ENCODE data around the gene MRGPRX2. TPM values are rescaled to one million over a fixed set of nuclear protein-coding genes. Genes with fewer than 3 reads are reported as not detected.

The MRGPRX2 gene
- total RNA-seq, 1 experiment from 2014 or later: not detected

DNA sequence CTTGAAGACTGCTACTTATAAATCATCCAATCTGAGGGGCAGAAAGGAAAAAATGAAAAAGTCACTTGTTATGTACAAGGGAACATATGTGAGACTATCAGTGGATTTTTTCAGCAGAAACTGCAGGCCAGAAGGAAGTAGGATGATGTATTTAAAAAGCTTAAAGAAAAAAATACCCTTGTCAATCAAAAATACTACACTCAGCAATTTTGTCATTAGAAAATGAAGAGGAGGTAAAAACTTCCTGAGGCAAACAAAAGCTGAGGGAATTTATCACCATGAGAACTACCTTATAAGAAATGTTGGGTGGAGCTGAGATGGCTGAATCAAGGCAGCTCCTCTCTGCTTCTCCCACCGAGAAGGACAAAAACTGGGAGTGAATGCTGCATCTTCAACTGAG, 21.1 kb downstream of the MRGPRX2 start:
- BruUV-seq (replicated peaks): no TSS peak
- no peak for DNase-seq
- Histone ChIP-seq H3K4me3 (ENCODE audit: low read depth, low read length) (no peak overlapping the region), H3K27me3 (replicated peaks; ENCODE audit: control insufficient read depth, insufficient read depth, low read length) (no peaks in the 10 kb centered on the region), H3K9me3 (0 out of 2 replicates have a peak, but pooled peaks cover 3% of the 10 kb centered on the region), H3K4me1 (no peaks in the 10 kb centered on the region), H3K36me3 (ENCODE audit: control insufficient read depth, insufficient read depth, low read length) (no peaks in the 10 kb centered on the region)
- H3K27ac Mint-ChIP-seq (ENCODE audit: unreplicated experiment): no peak overlapping the region
- peaks cover 7% of the 10 kb centered on the region for H3K27me3 Mint-ChIP-seq (ENCODE audit: insufficient read depth, unreplicated experiment)
- H3K36me3 Mint-ChIP-seq (ENCODE audit: insufficient read depth, unreplicated experiment): no peaks in the 10 kb centered on the region
- TF ChIP-seq, protein P1, sequence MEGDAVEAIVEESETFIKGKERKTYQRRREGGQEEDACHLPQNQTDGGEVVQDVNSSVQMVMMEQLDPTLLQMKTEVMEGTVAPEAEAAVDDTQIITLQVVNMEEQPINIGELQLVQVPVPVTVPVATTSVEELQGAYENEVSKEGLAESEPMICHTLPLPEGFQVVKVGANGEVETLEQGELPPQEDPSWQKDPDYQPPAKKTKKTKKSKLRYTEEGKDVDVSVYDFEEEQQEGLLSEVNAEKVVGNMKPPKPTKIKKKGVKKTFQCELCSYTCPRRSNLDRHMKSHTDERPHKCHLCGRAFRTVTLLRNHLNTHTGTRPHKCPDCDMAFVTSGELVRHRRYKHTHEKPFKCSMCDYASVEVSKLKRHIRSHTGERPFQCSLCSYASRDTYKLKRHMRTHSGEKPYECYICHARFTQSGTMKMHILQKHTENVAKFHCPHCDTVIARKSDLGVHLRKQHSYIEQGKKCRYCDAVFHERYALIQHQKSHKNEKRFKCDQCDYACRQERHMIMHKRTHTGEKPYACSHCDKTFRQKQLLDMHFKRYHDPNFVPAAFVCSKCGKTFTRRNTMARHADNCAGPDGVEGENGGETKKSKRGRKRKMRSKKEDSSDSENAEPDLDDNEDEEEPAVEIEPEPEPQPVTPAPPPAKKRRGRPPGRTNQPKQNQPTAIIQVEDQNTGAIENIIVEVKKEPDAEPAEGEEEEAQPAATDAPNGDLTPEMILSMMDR (IDR thresholded peaks at IDR 0.05; ENCODE audit: insufficient read depth in 1 of 2, low read depth in 1 of 2, low read length in 1 of 2, severe bottlenecking in 1 of 2, unreplicated experiment in 1 of 2): no peak
- no peak overlapping the region for H3K4me3 Mint-ChIP-seq (ENCODE audit: unreplicated experiment)
- peaks cover 6% of the 10 kb centered on the region for H3K4me1 Mint-ChIP-seq (ENCODE audit: low read depth, unreplicated experiment)
- ChIA-PET POLR2A (no interaction called here), CTCF (no interaction called here)
- peaks cover 23% of the 10 kb centered on the region for H3K9me3 Mint-ChIP-seq (ENCODE audit: unreplicated experiment)
- intact Hi-C loops (cut with micrococcal nuclease; ENCODE audit: unreplicated experiment): no loop called here

DNA sequence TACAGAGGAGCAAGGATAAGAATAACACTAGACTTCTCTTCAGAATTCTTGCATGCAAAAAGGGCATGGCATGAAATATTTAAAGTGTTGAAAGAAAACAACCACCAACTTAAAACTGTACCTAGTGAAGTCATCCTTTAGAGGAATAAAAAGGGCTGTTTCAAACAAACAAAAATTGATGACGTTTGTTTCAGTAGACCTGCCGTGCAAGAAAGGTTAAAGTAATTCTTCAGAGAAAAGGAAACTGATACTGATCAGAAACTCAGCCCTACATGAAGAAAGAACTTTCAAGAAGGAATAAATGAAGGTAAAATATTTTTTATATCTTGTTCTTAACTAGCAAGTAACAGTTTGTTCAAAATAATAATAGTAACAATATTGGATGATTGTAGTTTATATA, 27.5 kb downstream of the MRGPRX2 start:
- Mint-ChIP-seq H3K4me1 (ENCODE audit: low read depth, unreplicated experiment) (no peaks in the 10 kb centered on the region), H3K36me3 (ENCODE audit: insufficient read depth, unreplicated experiment) (no peaks in the 10 kb centered on the region), H3K4me3 (ENCODE audit: unreplicated experiment) (no peak overlapping the region), H3K27ac (ENCODE audit: unreplicated experiment) (no peak overlapping the region), H3K27me3 (ENCODE audit: insufficient read depth, unreplicated experiment) (peaks cover 7% of the 10 kb centered on the region), H3K9me3 (ENCODE audit: unreplicated experiment) (no peaks in the 10 kb centered on the region)
- intact Hi-C loops (cut with micrococcal nuclease; ENCODE audit: unreplicated experiment): no loop called here
- Histone ChIP-seq H3K4me3 (ENCODE audit: low read depth, low read length) (no peak overlapping the region), H3K27me3 (replicated peaks; ENCODE audit: control insufficient read depth, insufficient read depth, low read length) (no peaks in the 10 kb centered on the region), H3K36me3 (ENCODE audit: control insufficient read depth, insufficient read depth, low read length) (no peaks in the 10 kb centered on the region), H3K9me3 (no peaks in the 10 kb centered on the region), H3K4me1 (no peaks in the 10 kb centered on the region)
- no peak for DNase-seq
- ChIA-PET POLR2A (no interaction called here), CTCF (no interaction called here)
- TF ChIP-seq, protein P1 (IDR thresholded peaks at IDR 0.05; ENCODE audit: insufficient read depth in 1 of 2, low read depth in 1 of 2, low read length in 1 of 2, severe bottlenecking in 1 of 2, unreplicated experiment in 1 of 2): no peak
- no TSS peak for BruUV-seq (replicated peaks)

DNA sequence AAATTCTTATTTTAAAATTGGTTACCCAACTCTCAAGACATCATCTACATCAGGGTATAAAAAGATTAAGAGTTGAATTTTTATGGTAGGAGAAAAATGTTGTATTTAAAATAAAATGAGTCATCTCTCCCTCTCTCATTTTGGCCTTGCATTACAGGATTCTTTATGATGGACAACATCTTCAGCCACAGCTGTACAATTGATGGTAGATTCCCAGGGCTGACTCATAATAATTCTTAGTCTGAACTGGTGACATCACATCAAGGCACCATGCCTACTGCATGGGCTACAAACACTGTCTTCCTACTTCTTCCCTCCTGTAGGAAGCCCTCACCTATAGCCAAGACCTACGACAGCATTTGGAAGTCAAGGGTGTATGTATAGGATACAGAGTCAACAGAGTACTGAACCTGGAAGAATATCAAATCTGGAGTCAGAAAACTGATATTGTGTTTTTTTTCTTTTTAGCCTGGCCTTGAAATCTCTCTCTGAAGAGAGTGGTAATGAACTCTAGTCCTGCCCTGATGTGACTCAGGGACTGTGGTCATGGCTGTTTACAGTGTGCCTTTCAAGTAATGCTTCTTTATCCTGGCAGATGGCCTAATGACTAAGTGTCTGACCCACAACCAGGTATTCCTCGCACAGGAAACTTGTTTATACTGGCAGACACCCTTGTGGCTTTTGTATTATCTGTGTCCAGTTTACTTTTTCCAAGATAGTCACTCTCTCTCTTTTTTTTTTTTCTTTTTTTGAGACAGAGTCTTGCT, 32.5 kb downstream of the MRGPRX2 start:
- intact Hi-C loops (cut with micrococcal nuclease; ENCODE audit: unreplicated experiment): no loop called here
- no peaks in the 10 kb centered on the region for H3K4me1 Mint-ChIP-seq (ENCODE audit: low read depth, unreplicated experiment)
- H3K27me3 Mint-ChIP-seq (ENCODE audit: insufficient read depth, unreplicated experiment): peaks cover 17% of the 10 kb centered on the region
- H3K36me3 ChIP-seq (ENCODE audit: control insufficient read depth, insufficient read depth, low read length): no peaks in the 10 kb centered on the region
- H3K9me3 ChIP-seq: no peaks in the 10 kb centered on the region
- no peak overlapping the region for H3K27ac Mint-ChIP-seq (ENCODE audit: unreplicated experiment)
- no peaks in the 10 kb centered on the region for H3K27me3 ChIP-seq (replicated peaks; ENCODE audit: control insufficient read depth, insufficient read depth, low read length)
- H3K4me3 Mint-ChIP-seq (ENCODE audit: unreplicated experiment): no peak overlapping the region
- DNase-seq: no peak
- no peaks in the 10 kb centered on the region for H3K9me3 Mint-ChIP-seq (ENCODE audit: unreplicated experiment)
- H3K36me3 Mint-ChIP-seq (ENCODE audit: insufficient read depth, unreplicated experiment): no peaks in the 10 kb centered on the region
- H3K4me3 ChIP-seq (ENCODE audit: low read depth, low read length): no peak overlapping the region
- POLR2A ChIA-PET: no interaction called here
- CTCF ChIA-PET: no interaction called here
- TF ChIP-seq, protein P1 (IDR thresholded peaks at IDR 0.05; ENCODE audit: insufficient read depth in 1 of 2, low read depth in 1 of 2, low read length in 1 of 2, severe bottlenecking in 1 of 2, unreplicated experiment in 1 of 2): no peak
- H3K4me1 ChIP-seq: no peaks in the 10 kb centered on the region
- no TSS peak for BruUV-seq (replicated peaks)

Data from Caco-2 (cell line).